ENCODE results near the gene NIPBL. TPM values are rescaled to one million over a fixed set of nuclear protein-coding genes. Genes with fewer than 3 reads are reported as not detected.

Gene NIPBL
- total RNA-seq, 1 experiment from 2014 or later = 48.3 TPM

- TF ChIP-seq ESRRA (CRISPR knock-in tag; IDR thresholded peaks at IDR 0.05; ENCODE audit: borderline replicate concordance) (no peak), CTCF (IDR thresholded peaks at IDR 0.05) (0 out of 2 replicates have a peak, but pooled peaks have one; percentile 27)
- ChIA-PET CTCF (interaction anchor here (0.6 to 1.4 kb wide), 10 partner anchors 9 to 210 kb away, joined by 3 to 5 read pairs (median 3); no protein-coding TSS in a partner anchor), POLR2A (no interaction called here)
- Mint-ChIP-seq H3K9me3 (no peaks in the 10 kb centered on the region), H3K4me1 (peaks cover 32% of the 10 kb centered on the region), H3K27ac (peak overlapping the region; percentile 42; the same call in 1 of the 2 replicates), H3K4me3 (no peak overlapping the region), H3K36me3 (no peaks in the 10 kb centered on the region), H3K27me3 (ENCODE audit: low read depth) (no peaks in the 10 kb centered on the region)
- ATAC-seq (no peak), DNase-seq (ENCODE audit: low spot score) (no peak)
Measured at GRCh38 chr5:36944607-36945225, 68.1 kb downstream of the NIPBL start.

- Mint-ChIP-seq H3K36me3 (no peaks in the 10 kb centered on the region), H3K9me3 (no peaks in the 10 kb centered on the region), H3K4me1 (peaks cover 28% of the 10 kb centered on the region), H3K4me3 (no peak overlapping the region), H3K27me3 (ENCODE audit: low read depth) (no peaks in the 10 kb centered on the region), H3K27ac (no peak overlapping the region)
- ChIA-PET CTCF (interaction anchor here (0.5 to 1.4 kb wide), 6 partner anchors 13 to 206 kb away, joined by 3 to 7 read pairs (median 3); no protein-coding TSS in a partner anchor), POLR2A (no interaction called here)
- ATAC-seq (no peak), DNase-seq (ENCODE audit: low spot score) (no peak)
- TF ChIP-seq FOXP1 (CRISPR knock-in tag; IDR thresholded peaks at IDR 0.05; ENCODE audit: borderline replicate concordance) (no peak), OVOL2 (CRISPR knock-in tag; IDR thresholded peaks at IDR 0.05; ENCODE audit: borderline replicate concordance) (no peak), ZNF219 (CRISPR knock-in tag; IDR thresholded peaks at IDR 0.05; ENCODE audit: borderline replicate concordance) (no peak), ESRRA (CRISPR knock-in tag; IDR thresholded peaks at IDR 0.05; ENCODE audit: borderline replicate concordance) (no peak), CBFB (CRISPR knock-in tag; IDR thresholded peaks at IDR 0.05; ENCODE audit: low read depth) (no peak), AFF4 (CRISPR knock-in tag; IDR thresholded peaks at IDR 0.05; ENCODE audit: borderline replicate concordance) (no peak), ZNF232 (CRISPR knock-in tag; IDR thresholded peaks at IDR 0.05) (no peak), TEAD1 (CRISPR knock-in tag; IDR thresholded peaks at IDR 0.05) (no peak)
- TF ChIP-seq, protein P1, sequence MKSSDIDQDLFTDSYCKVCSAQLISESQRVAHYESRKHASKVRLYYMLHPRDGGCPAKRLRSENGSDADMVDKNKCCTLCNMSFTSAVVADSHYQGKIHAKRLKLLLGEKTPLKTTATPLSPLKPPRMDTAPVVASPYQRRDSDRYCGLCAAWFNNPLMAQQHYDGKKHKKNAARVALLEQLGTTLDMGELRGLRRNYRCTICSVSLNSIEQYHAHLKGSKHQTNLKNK (CRISPR knock-in tag; IDR thresholded peaks at IDR 0.05) = no peak
- TF ChIP-seq, protein P2, sequence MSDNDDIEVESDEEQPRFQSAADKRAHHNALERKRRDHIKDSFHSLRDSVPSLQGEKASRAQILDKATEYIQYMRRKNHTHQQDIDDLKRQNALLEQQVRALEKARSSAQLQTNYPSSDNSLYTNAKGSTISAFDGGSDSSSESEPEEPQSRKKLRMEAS (CRISPR knock-in tag; IDR thresholded peaks at IDR 0.05) = no peak
- TF ChIP-seq, protein P3, sequence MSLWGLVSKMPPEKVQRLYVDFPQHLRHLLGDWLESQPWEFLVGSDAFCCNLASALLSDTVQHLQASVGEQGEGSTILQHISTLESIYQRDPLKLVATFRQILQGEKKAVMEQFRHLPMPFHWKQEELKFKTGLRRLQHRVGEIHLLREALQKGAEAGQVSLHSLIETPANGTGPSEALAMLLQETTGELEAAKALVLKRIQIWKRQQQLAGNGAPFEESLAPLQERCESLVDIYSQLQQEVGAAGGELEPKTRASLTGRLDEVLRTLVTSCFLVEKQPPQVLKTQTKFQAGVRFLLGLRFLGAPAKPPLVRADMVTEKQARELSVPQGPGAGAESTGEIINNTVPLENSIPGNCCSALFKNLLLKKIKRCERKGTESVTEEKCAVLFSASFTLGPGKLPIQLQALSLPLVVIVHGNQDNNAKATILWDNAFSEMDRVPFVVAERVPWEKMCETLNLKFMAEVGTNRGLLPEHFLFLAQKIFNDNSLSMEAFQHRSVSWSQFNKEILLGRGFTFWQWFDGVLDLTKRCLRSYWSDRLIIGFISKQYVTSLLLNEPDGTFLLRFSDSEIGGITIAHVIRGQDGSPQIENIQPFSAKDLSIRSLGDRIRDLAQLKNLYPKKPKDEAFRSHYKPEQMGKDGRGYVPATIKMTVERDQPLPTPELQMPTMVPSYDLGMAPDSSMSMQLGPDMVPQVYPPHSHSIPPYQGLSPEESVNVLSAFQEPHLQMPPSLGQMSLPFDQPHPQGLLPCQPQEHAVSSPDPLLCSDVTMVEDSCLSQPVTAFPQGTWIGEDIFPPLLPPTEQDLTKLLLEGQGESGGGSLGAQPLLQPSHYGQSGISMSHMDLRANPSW (CRISPR knock-in tag; conservative IDR thresholded peaks at IDR 0.05; ENCODE audit: low read depth) = no peak
- TF ChIP-seq, protein P4, sequence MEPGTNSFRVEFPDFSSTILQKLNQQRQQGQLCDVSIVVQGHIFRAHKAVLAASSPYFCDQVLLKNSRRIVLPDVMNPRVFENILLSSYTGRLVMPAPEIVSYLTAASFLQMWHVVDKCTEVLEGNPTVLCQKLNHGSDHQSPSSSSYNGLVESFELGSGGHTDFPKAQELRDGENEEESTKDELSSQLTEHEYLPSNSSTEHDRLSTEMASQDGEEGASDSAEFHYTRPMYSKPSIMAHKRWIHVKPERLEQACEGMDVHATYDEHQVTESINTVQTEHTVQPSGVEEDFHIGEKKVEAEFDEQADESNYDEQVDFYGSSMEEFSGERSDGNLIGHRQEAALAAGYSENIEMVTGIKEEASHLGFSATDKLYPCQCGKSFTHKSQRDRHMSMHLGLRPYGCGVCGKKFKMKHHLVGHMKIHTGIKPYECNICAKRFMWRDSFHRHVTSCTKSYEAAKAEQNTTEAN (CRISPR knock-in tag; IDR thresholded peaks at IDR 0.05) = no peak
- TF ChIP-seq, protein P5, sequence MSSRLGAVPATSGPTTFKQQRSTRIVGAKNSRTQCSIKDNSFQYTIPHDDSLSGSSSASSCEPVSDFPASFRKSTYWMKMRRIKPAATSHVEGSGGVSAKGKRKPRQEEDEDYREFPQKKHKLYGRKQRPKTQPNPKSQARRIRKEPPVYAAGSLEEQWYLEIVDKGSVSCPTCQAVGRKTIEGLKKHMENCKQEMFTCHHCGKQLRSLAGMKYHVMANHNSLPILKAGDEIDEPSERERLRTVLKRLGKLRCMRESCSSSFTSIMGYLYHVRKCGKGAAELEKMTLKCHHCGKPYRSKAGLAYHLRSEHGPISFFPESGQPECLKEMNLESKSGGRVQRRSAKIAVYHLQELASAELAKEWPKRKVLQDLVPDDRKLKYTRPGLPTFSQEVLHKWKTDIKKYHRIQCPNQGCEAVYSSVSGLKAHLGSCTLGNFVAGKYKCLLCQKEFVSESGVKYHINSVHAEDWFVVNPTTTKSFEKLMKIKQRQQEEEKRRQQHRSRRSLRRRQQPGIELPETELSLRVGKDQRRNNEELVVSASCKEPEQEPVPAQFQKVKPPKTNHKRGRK (CRISPR knock-in tag; IDR thresholded peaks at IDR 0.05; ENCODE audit: borderline replicate concordance) = no peak
Measured at GRCh38 chr5:36945687-36946086, 69.1 kb downstream of the NIPBL start.

All from WTC11 (cell line).